Stimulated activated effector memory CD8-positive, alpha-beta T cell treated with anti-CD3 and anti-CD28 coated beads, Interleukin-12 subunit alpha, Interleukin-12 subunit beta, amount 100 ng/mL, for 72 hours (primary cell): Measurements from ENCODE around the gene TCOF1.

ENCODE experiments used
- ATAC-seq: fragments of 150-1000 bp; cut with Tn5 transposase; 2 replicates; pipeline ENCODE4 v1.10.0; 2021
- DNase-seq, 2 donors: peaks; one replicate each; pipeline ENCODE4 v3.0.0; 2021 to 2022; ENCODE audit warnings: low spot score in 2 of 2
- H3K27ac Mint-ChIP-seq: one replicate; pipeline ENCODE4 v1.8.0; 2022; ENCODE audit warnings: mild to moderate bottlenecking, mixed read lengths
- H3K36me3 Mint-ChIP-seq: one replicate; pipeline ENCODE4 v1.8.0; 2022; ENCODE audit warnings: mild to moderate bottlenecking, mixed read lengths
- H3K4me1 Mint-ChIP-seq: one replicate; pipeline ENCODE4 v1.8.0; 2022; ENCODE audit warnings: mixed read lengths
- H3K4me3 Mint-ChIP-seq: one replicate; pipeline ENCODE4 v1.8.0; 2022; ENCODE audit warnings: mild to moderate bottlenecking, mixed read lengths
- H3K9me3 Mint-ChIP-seq: one replicate; pipeline ENCODE4 v1.8.0; 2022; ENCODE audit warnings: mixed read lengths

Gene TCOF1

DNA sequence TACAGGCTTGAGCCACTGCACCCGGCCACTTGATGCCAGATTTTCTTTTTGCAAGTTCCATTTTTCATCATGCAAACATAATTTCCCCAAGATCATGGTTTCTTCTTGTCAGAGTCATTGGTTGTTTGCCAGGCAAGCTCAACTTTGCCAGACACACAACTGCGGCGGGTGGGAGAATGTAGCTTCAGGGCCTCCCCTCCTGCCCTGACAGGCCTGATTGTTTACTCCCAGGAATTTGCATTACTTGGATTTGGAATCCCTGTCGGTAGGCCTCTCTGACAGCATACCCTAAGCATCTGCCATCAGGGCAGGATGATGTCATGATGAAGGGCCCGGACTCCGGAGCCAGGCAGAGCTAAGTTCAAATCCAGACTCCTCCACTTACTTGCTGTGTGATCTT lies 77.0 kb downstream of the TCOF1 start:
- no peaks in the 10 kb centered on the region for H3K9me3 Mint-ChIP-seq
- H3K4me1 Mint-ChIP-seq, result peaks cover 14% of the 10 kb centered on the region
- H3K36me3 Mint-ChIP-seq, result no peaks in the 10 kb centered on the region
- no peak overlapping the region for H3K4me3 Mint-ChIP-seq
- DNase-seq (no peak), ATAC-seq (no peak)
- H3K27ac Mint-ChIP-seq, result no peak overlapping the region

DNA sequence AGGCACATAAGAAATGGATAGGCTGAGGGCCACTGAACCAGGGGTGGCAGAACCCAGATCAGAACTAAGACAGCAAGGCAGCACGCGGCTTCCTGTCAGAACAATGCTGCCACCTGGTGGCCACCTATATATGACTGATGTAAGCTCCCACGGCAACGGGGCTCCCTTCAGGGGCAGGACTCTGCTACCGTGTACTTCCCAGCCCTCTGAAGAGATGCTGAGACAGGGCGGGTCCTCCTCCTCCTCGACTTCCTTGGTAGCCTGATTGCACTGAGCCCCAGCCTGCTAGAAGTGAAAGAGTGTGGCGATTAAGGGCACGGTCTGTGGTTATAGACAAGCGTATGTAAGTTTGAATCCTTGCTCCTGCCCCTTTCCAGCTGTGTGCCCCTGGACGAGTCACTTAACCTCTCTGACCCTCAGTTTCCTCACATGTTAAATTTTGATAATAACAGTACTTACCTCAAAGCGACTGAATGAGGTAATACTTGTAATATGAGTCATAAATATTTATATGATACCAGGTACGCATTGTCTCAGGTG lies 78.7 kb downstream of the TCOF1 start:
- H3K4me1 Mint-ChIP-seq, result peaks cover 19% of the 10 kb centered on the region
- H3K9me3 Mint-ChIP-seq, result no peaks in the 10 kb centered on the region
- peaks cover 5% of the 10 kb centered on the region for H3K36me3 Mint-ChIP-seq
- DNase-seq (peak; percentile 93 to 94), ATAC-seq (peak; percentile 97)
- peak overlapping the region; percentile 44 for H3K4me3 Mint-ChIP-seq
- H3K27ac Mint-ChIP-seq, result peak overlapping the region; percentile 71

DNA sequence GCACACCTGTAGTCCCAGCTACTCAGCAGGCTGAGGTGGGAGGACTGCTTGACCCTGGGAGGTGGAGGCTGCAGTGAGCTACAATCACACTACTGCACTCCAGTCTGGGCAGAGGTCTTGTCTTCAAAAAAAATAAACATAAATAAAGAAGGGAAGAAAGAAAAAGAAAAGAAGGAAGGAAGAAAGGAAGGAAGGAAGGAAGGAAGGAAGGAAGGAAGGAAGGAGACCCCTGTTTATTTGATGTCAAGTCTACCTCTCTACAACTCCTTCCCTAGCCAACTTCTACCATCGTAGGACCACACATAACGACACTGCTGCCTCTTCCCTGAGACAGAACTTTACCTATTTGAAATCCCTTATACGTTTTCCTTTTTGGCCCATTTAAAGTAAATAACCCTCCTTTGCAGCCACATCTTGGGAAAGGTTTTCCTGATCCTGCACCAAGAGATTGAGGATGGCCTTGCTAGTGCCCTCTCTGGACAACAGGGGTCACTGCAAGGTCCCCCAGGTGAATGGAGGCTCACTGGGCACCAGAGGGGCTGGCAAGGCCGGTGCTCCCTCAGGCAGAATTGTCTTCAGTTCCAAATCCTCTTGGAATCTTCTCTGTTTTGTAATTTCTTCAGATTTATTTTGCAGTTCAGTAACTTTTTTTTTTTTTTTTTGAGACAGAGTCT lies 81.5 kb downstream of the TCOF1 start:
- no peak for DNase-seq
- no peaks in the 10 kb centered on the region for H3K9me3 Mint-ChIP-seq
- H3K27ac Mint-ChIP-seq, result no peak overlapping the region

DNA sequence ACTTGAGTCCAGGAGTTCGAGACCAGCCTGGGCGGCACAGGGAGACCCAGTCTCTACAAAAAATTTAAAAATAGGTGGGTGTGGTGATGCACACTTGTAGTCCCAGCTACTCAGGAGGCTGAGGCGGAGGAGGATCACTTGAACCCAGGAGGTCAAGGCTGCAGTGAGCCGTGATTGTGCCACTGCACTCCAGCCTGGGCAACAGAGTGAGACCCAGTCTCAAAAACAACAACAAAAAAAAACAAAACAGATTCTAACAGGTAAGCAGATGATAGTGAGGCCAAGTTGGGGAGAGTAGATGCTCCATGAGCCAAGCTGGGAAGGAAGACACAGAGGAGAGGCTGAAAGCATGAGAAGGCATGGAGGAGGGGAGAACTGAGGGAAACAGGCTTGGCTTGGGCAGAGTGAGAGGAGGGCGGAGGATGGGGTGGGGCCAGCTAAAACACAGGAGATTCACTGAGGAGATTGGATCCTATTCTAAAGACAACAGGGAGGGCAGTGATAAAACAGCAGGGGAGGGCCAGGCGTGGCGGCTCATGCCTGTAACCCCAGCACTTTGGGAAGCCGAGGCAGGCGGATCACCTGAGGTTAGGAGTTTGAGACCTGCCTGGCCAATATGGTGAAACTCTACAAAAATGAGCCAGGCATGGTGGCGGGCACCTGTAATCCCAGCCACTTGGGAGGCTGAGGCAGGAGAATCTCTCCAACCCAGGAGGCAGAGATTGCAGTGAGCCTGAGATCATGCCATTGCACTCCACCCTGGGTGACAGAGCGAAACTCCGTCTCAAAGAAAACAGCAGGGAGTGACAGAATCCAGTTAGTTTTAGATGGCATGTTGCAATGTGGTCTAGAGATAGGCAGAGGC lies 83.7 kb downstream of the TCOF1 start:
- Mint-ChIP-seq H3K4me3 (no peak overlapping the region), H3K9me3 (no peaks in the 10 kb centered on the region), H3K4me1 (peaks cover 30% of the 10 kb centered on the region), H3K36me3 (peaks cover 50% of the 10 kb centered on the region), H3K27ac (peak overlapping the region; percentile 61)
- ATAC-seq (no peak), DNase-seq (no peak)

More for the DNA sequence above, 81.5 kb downstream of the TCOF1 start:
- Mint-ChIP-seq H3K36me3 (peaks cover 28% of the 10 kb centered on the region), H3K4me1 (peaks cover 31% of the 10 kb centered on the region), H3K4me3 (no peak overlapping the region)
- ATAC-seq, result no peak

DNA sequence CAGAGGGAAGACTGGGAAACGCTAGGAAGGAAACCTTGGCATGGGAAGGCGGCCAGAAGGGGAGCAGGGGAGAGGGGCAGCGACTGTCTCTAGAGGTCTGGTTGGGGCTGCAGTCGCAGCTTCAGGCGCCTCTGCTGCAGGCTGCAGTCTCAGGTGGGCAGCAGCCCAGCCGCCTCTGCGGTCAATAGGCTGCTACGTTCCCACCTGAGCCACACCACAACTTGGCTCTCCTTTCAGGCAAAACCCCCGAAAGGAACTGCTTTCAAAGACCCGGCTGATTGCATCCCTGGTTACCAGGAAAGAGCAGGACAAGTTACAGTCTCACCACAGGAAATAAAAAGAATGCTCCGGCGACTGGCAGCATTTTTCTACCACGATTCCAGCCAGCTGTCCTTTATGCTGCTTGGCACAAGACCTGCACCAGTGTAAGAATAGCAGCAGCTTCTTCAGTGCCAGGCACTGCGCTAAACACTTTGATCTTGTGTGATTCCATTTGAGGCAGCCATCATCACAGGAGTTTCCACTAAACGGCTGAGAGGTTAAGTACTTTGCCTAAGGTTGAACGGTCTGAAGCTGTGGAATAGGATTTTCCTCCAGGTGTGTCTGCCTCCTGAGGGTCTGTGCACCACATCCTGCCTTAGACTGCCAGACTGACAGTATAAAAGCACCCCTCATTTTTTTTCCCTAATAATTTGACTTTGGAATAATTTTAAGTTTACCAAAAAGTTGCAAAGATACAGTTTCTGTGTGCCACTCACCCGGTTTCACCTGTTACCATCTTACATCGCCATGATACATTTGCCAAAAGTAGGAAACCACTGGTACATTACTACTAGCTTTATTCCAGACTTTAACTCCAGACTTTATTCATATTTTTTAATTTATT lies 84.6 kb downstream of the TCOF1 start:
- H3K27ac Mint-ChIP-seq, result no peak overlapping the region
- no peak overlapping the region for H3K4me3 Mint-ChIP-seq
- DNase-seq (no peak), ATAC-seq (no peak)
- no peaks in the 10 kb centered on the region for H3K9me3 Mint-ChIP-seq
- peaks cover 58% of the 10 kb centered on the region for H3K36me3 Mint-ChIP-seq
- H3K4me1 Mint-ChIP-seq, result peaks cover 30% of the 10 kb centered on the region

DNA sequence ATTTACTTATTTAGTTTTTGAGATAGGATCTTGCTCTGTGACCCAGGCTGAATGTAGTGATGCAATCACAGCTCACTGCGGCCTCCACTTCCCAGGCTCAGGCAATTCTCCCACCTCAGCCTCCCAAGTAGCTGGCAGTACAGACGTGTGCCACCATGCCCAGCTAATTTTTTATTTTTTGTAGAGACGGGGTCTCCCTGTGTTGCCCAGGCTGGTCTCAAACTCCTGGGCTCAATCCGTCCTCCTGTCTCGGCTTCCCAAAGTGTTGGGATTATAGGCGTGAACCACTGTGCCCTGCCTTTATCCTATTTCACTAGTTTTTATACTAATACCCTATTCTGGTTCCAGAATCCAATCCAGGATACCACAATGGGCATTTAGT lies 85.2 kb downstream of the TCOF1 start:
- Mint-ChIP-seq H3K4me1 (peaks cover 34% of the 10 kb centered on the region), H3K4me3 (no peak overlapping the region), H3K27ac (no peak overlapping the region), H3K36me3 (peaks cover 65% of the 10 kb centered on the region), H3K9me3 (no peaks in the 10 kb centered on the region)
- no peak for DNase-seq
- no peak for ATAC-seq

DNA sequence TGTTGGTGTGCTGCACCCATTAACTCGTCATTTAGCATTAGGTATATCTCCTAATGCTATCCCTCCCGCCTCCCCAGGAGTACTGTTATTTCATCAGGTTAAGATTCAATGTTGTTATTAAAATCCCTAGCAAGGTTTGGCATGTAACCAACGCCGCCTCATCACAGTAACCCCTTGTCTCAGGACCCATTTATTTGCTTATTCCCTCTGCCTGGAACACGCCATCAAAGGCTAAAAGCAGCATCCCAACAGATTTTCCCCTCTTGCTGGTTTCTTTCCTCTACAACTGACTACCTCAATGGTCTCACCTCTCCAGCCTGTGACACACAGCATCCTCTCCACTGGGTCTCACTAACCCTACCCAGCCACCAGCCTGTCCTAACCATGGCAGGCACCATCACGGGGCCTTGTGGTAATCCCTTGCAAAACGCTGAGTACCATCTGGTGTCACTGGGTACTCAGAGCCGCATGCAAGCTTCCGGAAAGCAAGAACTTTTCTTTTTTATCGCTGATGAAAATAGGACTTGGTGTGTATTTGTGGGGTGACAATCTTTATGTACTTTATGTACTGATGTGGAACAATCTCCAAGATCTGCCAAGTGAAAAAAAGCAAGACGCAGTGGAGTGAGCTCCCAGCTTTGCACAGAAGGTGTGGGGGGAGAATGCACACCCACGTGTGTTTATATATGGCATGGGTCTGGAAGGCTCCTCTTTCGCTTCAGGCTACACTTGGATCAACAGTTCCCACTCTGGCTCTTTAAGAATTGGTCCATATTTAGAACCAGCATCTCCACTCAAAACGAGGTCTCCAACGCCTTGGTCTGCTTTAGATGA lies 86.0 kb downstream of the TCOF1 start:
- Mint-ChIP-seq H3K4me1 (peaks cover 42% of the 10 kb centered on the region), H3K9me3 (no peaks in the 10 kb centered on the region), H3K27ac (no peak overlapping the region), H3K4me3 (no peak overlapping the region), H3K36me3 (peaks cover 72% of the 10 kb centered on the region)
- ATAC-seq (peak; percentile 46), DNase-seq (no peak)

DNA sequence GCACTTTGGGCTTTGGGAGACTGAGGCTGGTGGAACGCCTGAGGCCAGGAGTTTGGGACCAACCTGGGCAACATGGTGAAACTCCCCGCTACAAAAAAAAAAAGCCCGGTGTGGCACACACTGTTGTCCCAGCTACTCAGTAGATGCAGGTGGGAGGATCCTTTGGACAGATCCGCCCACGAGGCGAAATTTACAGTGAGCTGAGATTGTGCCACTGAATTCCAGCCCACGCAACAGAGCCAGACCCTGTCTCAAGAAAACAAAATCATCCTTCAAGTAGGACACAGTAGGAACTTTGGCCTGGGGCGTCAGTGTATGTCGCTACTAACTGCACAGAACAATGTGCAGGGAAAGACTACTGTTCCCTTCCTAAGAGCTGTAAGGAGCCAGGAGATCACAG lies 87.3 kb downstream of the TCOF1 start:
- no peak for DNase-seq
- Mint-ChIP-seq H3K36me3 (peaks cover 86% of the 10 kb centered on the region), H3K9me3 (no peaks in the 10 kb centered on the region), H3K4me1 (peaks cover 47% of the 10 kb centered on the region), H3K27ac (peak overlapping the region; percentile 99), H3K4me3 (no peak overlapping the region)
- ATAC-seq, result no peak

DNA sequence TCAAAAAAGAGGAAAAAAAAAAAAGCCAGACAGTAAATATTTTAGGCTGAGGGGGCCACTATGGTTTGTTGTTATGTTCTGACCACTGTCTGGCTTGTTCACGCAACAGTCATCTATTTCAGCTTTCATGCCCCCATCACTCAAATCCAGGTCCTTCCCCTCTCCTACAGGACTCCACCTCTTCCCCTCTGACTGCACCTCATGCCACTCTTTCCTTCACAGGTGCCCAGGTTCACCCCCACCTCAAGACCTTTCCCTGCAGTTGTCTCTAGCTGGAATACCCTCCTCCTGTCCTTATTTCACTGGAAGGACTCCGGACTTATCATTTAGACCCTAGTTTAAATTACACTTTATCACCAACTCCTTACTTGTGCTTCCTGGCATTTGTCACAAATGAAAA lies 88.6 kb downstream of the TCOF1 start:
- Mint-ChIP-seq H3K4me1 (peaks cover 43% of the 10 kb centered on the region), H3K9me3 (no peaks in the 10 kb centered on the region), H3K36me3 (peaks cover 88% of the 10 kb centered on the region), H3K4me3 (peak overlapping the region; percentile 86), H3K27ac (peak overlapping the region; percentile 99)
- no peak for ATAC-seq
- DNase-seq, result no peak

DNA sequence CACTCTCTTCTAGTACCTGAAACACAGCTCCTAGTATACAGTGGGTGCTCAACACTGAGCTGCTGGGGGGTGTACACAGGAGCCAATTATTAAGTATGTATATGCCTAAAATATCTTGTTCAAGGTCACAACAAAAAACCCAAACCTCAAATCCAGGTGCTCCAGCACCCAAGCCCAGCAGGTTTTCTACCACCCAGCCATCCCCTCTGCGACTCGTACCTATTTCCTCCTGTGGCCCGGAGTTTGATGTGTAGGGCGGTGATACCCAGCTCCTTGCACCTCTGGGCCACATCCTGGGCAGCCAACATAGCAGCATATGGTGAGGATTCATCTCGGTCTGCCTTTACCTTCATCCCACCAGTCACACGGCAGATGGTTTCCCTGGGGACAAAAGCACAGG lies 89.1 kb downstream of the TCOF1 start:
- peak overlapping the region; percentile 86 for H3K4me3 Mint-ChIP-seq
- peaks cover 88% of the 10 kb centered on the region for H3K36me3 Mint-ChIP-seq
- H3K9me3 Mint-ChIP-seq, result no peaks in the 10 kb centered on the region
- H3K27ac Mint-ChIP-seq, result peak overlapping the region; percentile 99
- H3K4me1 Mint-ChIP-seq, result peaks cover 38% of the 10 kb centered on the region
- DNase-seq (no peak), ATAC-seq (no peak)

DNA sequence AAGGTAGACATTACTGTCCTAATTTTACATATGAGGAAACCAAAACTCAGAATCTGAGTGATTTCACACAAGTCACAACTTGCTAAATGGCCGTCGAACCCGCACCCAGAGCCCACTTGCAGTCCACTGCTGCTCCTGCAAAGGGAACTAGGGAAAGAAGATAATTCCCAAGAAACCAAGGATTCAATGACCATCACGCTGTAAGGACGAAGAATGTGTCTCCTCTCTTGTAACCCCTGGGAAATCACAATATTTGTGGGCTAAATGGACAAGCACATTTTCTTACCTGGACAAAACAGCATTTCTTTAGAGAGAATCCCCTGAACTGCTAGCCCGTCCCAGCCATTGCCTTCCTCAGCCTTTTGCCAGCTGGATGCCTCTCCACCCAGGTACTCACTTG lies 89.7 kb downstream of the TCOF1 start:
- Mint-ChIP-seq H3K27ac (peak overlapping the region; percentile 99), H3K4me1 (peaks cover 38% of the 10 kb centered on the region), H3K36me3 (peaks cover 83% of the 10 kb centered on the region), H3K4me3 (peak overlapping the region; percentile 86), H3K9me3 (no peaks in the 10 kb centered on the region)
- ATAC-seq (no peak), DNase-seq (no peak)

DNA sequence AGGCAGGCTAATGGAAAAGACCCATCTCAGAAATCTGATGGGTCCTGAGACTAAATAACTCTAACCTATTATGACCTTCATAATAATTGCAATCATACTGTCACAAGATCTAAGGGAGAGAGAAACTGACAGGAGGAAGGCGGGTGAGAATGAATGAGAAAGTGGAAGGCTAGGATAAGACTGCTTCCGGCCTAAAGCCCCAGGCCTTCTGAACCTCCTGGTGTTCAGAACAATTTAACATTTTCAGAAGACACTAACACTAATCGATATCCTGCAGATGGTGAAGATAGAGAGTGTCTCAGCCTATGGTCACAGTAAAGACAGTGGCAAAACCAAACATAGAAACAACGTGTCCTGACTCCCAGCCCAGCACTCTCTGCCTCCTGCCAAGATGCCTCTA lies 90.8 kb downstream of the TCOF1 start:
- ATAC-seq (no peak), DNase-seq (no peak)
- no peaks in the 10 kb centered on the region for H3K9me3 Mint-ChIP-seq
- peaks cover 35% of the 10 kb centered on the region for H3K4me1 Mint-ChIP-seq
- H3K4me3 Mint-ChIP-seq, result peak overlapping the region; percentile 86
- peak overlapping the region; percentile 99 for H3K27ac Mint-ChIP-seq
- H3K36me3 Mint-ChIP-seq, result peaks cover 71% of the 10 kb centered on the region

DNA sequence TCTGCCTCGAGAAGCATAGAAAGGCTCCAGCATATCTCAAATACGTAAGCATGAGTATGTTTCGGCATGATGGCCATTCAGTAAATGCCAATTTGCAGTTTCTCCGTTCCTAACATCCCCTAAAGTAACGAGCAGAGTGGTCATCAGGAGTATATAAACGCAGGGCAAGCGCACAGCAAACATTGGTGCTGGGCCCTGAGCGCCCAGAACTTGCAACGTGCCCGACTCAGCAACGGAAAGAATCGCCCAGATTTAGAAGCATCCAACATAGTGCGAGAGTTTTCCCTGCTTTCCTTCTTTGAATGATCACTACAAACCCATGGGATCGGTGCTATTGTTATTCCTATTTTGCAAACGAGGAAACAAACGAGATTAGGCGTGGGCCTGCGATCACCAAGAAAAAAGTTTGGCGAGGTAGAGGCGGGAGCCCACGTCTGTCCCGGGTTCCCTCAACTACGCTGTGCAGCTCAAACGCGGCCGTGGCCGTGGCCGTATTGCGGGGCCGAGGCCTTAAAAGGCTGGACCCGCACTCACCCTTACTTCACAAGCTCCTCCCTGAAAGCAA lies 91.5 kb downstream of the TCOF1 start:
- DNase-seq (peak in 1 of 2 donors; percentile 56), ATAC-seq (peak; percentile 57)
- Mint-ChIP-seq H3K4me3 (peak overlapping the region; percentile 86), H3K36me3 (peaks cover 64% of the 10 kb centered on the region), H3K9me3 (no peaks in the 10 kb centered on the region), H3K4me1 (peaks cover 29% of the 10 kb centered on the region), H3K27ac (peak overlapping the region; percentile 99)
